Keratinocyte (primary cell): ENCODE data around the gene ENO3.

ENCODE experiments used
- EZH2 ChIP-seq: IDR thresholded peaks from one replicate; pipeline ENCODE4 v1.6.1; 2012; ENCODE audit warnings: inconsistent platforms, mild to moderate bottlenecking, low read length, moderate library complexity
- TF ChIP-seq, protein P1 (sequence below), 3 experiments: IDR thresholded peaks in 1 of 3; conservative IDR thresholded peaks in 1 of 3; optimal IDR thresholded peaks in 1 of 3; 2 replicates in 2 of 3; 3 replicates in 1 of 3; pipeline versions ENCODE3 to v1.5.1; 2011; ENCODE audit warnings: low read length in 3 of 3, mild to moderate bottlenecking in 3 of 3, moderate library complexity in 2 of 3, control low read depth in 1 of 3, inconsistent platforms in 1 of 3; ENCODE audit not compliant: insufficient read depth in 2 of 3; ENCODE audit errors: extremely low read depth in 1 of 3

DNA sequence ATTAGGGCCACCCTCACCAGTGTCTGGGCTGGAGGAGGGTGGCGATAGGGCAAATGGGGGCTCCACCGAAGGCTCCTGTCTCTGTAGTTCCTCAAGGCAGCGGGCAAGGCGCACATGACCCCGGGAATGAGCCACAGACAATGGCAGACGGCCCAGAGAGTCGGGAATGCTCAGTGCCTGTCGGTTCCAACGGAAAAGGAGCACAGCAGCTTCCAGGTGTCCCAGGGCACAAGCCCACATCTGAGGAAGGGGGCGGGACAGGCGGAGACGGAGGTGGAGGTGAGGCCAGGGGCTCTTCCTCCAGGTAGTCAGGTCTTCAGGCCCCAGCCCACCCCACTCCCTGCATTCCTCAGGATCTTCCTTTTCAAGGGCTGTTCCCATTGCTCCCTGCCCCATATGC lies 21.8 kb downstream of the ENO3 start:
- TF ChIP-seq, protein P1, sequence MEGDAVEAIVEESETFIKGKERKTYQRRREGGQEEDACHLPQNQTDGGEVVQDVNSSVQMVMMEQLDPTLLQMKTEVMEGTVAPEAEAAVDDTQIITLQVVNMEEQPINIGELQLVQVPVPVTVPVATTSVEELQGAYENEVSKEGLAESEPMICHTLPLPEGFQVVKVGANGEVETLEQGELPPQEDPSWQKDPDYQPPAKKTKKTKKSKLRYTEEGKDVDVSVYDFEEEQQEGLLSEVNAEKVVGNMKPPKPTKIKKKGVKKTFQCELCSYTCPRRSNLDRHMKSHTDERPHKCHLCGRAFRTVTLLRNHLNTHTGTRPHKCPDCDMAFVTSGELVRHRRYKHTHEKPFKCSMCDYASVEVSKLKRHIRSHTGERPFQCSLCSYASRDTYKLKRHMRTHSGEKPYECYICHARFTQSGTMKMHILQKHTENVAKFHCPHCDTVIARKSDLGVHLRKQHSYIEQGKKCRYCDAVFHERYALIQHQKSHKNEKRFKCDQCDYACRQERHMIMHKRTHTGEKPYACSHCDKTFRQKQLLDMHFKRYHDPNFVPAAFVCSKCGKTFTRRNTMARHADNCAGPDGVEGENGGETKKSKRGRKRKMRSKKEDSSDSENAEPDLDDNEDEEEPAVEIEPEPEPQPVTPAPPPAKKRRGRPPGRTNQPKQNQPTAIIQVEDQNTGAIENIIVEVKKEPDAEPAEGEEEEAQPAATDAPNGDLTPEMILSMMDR (optimal IDR thresholded peaks at IDR 0.05 in 1 of 3, IDR thresholded peaks at IDR 0.05 in 1 of 3, conservative IDR thresholded peaks at IDR 0.05 in 1 of 3; ENCODE audit: extremely low read depth in 1 of 3, insufficient read depth in 2 of 3, low read length in 3 of 3) = no peak
- TF ChIP-seq EZH2 = no peak
